ENCODE measurements around the gene PER2. TPM values are rescaled to one million over a fixed set of nuclear protein-coding genes. Genes with fewer than 3 reads are reported as not detected.

The PER2 gene
- total RNA-seq, 2 experiments from 2014 or later = 33.8 to 38.2 TPM

- Histone ChIP-seq H3K9me3 (ENCODE audit: control insufficient read depth in 1 of 2, insufficient read depth in 1 of 2, low read length in 2 of 2) (no peaks in the 10 kb centered on the region), H3K27ac (ENCODE audit: low read depth in 1 of 2, low read length in 2 of 2) (no peak overlapping the region), H3K4me3 (ENCODE audit: low read length) (no peak overlapping the region), H3K27me3 (ENCODE audit: control insufficient read depth in 1 of 2, insufficient read depth in 2 of 2, low read length in 2 of 2) (no peaks in the 10 kb centered on the region), H3K4me1 (ENCODE audit: insufficient read depth, low read length) (peaks cover 11% of the 10 kb centered on the region), H3K36me3 (ENCODE audit: insufficient read depth, low read length) (no peaks in the 10 kb centered on the region)
- Mint-ChIP-seq H3K36me3 (ENCODE audit: low read depth) (peaks cover 38% of the 10 kb centered on the region), H3K9me3 (no peaks in the 10 kb centered on the region), H3K27ac (no peak overlapping the region), H3K4me3 (no peak overlapping the region), H3K4me1 (ENCODE audit: low read depth) (peaks cover 6% of the 10 kb centered on the region), H3K27me3 (peaks cover 4% of the 10 kb centered on the region)
- intact Hi-C loops (cut with DNase I, micrococcal nuclease) = no loop called here
- POLR2A ChIA-PET = no interaction called here
- DNase-seq = no peak
- CTCF ChIA-PET = no interaction called here
- ATAC-seq (ENCODE audit: poor library complexity) = no peak
- no peak for TF ChIP-seq CTCF (IDR thresholded peaks at IDR 0.05)
Measured at GRCh38 chr2:238244151-238244550, 44.3 kb downstream of the PER2 start.

- peaks cover 4% of the 10 kb centered on the region for H3K27me3 Mint-ChIP-seq
- no peak for TF ChIP-seq CTCF (IDR thresholded peaks at IDR 0.05)
- peaks cover 37% of the 10 kb centered on the region for H3K36me3 Mint-ChIP-seq (ENCODE audit: low read depth)
- no peaks in the 10 kb centered on the region for H3K9me3 Mint-ChIP-seq
- no peak overlapping the region for H3K27ac Mint-ChIP-seq
- Histone ChIP-seq H3K9me3 (ENCODE audit: control insufficient read depth in 1 of 2, insufficient read depth in 1 of 2, low read length in 2 of 2) (peaks cover 0 to 5% of the 10 kb centered on the region in 2 experiments), H3K27ac (ENCODE audit: low read depth in 1 of 2, low read length in 2 of 2) (no peak overlapping the region), H3K36me3 (ENCODE audit: insufficient read depth, low read length) (no peaks in the 10 kb centered on the region), H3K27me3 (ENCODE audit: control insufficient read depth in 1 of 2, insufficient read depth in 2 of 2, low read length in 2 of 2) (peaks cover 3 to 5% of the 10 kb centered on the region in 2 experiments), H3K4me1 (ENCODE audit: insufficient read depth, low read length) (peaks cover 16% of the 10 kb centered on the region), H3K4me3 (ENCODE audit: low read length) (no peak overlapping the region)
- ChIA-PET POLR2A (interaction anchor here (1.0 kb wide), 1 partner anchor 39 kb away, joined by 3 read pairs; no protein-coding TSS in a partner anchor), CTCF (no interaction called here)
- ATAC-seq (ENCODE audit: poor library complexity) = no peak
- DNase-seq = no peak
- peaks cover 6% of the 10 kb centered on the region for H3K4me1 Mint-ChIP-seq (ENCODE audit: low read depth)
- intact Hi-C loops (cut with DNase I, micrococcal nuclease) = no loop called here
- no peak overlapping the region for H3K4me3 Mint-ChIP-seq
Measured at GRCh38 chr2:238243496-238244076, 44.8 kb downstream of the PER2 start.

GRCh38 chr2:238242731-238243495, 45.5 kb downstream of the PER2 start:
- Mint-ChIP-seq H3K4me1 (ENCODE audit: low read depth) (peaks cover 11% of the 10 kb centered on the region), H3K4me3 (peak overlapping the region; percentile 12), H3K36me3 (ENCODE audit: low read depth) (peaks cover 34% of the 10 kb centered on the region), H3K27ac (no peak overlapping the region), H3K9me3 (no peaks in the 10 kb centered on the region), H3K27me3 (peaks cover 10% of the 10 kb centered on the region)
- ChIA-PET POLR2A (interaction anchor here (1.0 kb wide), 1 partner anchor 39 kb away, joined by 3 read pairs; no protein-coding TSS in a partner anchor), CTCF (interaction anchor here (0.6 kb wide), 1 partner anchor 255 kb away, joined by 3 read pairs; no protein-coding TSS in a partner anchor)
- no peak for DNase-seq
- H3K27me3 ChIP-seq (ENCODE audit: control insufficient read depth in 1 of 2, insufficient read depth in 2 of 2, low read length in 2 of 2) = peaks cover 9 to 10% of the 10 kb centered on the region in 2 experiments
- H3K4me1 ChIP-seq (ENCODE audit: insufficient read depth, low read length) = peaks cover 20% of the 10 kb centered on the region
- intact Hi-C loops (cut with DNase I, micrococcal nuclease) = no loop called here
- no peak for TF ChIP-seq CTCF (IDR thresholded peaks at IDR 0.05)
- H3K27ac ChIP-seq (ENCODE audit: low read depth in 1 of 2, low read length in 2 of 2) = no peak overlapping the region
- H3K4me3 ChIP-seq (ENCODE audit: low read length) = no peak overlapping the region
- H3K36me3 ChIP-seq (ENCODE audit: insufficient read depth, low read length) = no peaks in the 10 kb centered on the region
- no peak for ATAC-seq (ENCODE audit: poor library complexity)
- peaks cover 0 to 8% of the 10 kb centered on the region in 2 experiments for H3K9me3 ChIP-seq (ENCODE audit: control insufficient read depth in 1 of 2, insufficient read depth in 1 of 2, low read length in 2 of 2)

All from CD4-positive, alpha-beta T cell (primary cell).